Vagina (tissue), 2 donors: ENCODE results near the gene ZNF17.

Experiments used
- POLR2AphosphoS5 ChIP-seq, 2 donors: sonication (generic); formaldehyde crosslinking; IDR thresholded peaks; one replicate each; pipeline ENCODE4 v1.9.0; 2017; ENCODE audit warnings: antibody characterized with exemption in 2 of 2, mild to moderate bottlenecking in 2 of 2, low read depth in 1 of 2; ENCODE audit not compliant: insufficient read depth in 1 of 2
- TF ChIP-seq, protein P1 (sequence below), 3 experiments: fragments of 450-650 bp in 2 of 3; fragments of 200-600 bp in 1 of 3; sonication (generic) in 1 of 3; IDR thresholded peaks; one replicate each; pipeline ENCODE4 v1.5.1; 2017 to 2019; ENCODE audit warnings: antibody characterized with exemption in 3 of 3, mild to moderate bottlenecking in 2 of 3, moderate library complexity in 2 of 3

DNA sequence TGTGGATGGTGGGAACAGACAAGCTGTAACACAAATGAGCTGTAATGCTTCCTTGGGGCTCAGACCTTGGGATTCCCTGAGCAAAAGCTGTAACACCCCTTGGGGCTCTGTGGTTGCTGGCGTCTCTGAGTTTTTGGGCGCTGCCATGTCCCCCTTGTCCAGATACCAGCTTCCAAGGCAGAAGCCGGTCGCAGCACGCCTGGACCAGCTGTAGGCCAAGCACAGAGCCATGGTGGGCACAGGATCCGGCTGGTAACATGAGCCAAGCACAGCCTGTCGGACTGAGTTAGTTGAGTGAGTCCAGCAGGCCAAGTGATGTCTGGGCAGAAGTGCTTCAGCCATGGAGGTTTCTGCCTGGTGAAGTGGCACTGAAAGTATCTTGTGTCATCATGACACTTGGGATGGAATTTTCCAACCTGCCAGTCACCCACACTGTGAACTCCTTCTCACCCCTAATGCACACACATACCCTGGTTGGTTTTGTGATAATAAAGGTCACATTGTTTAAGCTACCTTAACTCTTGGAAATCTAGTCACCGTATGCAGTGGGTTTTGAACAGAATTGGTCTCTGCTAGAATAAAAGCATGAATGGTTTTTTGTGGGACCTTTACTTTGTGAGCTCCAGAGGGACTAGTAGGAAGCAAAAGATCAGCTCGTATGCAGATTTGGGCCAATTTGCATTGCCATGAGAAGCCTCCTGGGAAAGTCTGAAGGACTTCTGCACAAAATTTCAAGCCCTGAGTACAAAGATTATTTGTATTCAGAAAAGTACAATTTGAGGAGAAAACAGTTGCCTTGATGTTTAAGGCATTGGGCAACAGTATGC lies 7.0 kb upstream of the ZNF17 start:
- TF ChIP-seq, protein P1, sequence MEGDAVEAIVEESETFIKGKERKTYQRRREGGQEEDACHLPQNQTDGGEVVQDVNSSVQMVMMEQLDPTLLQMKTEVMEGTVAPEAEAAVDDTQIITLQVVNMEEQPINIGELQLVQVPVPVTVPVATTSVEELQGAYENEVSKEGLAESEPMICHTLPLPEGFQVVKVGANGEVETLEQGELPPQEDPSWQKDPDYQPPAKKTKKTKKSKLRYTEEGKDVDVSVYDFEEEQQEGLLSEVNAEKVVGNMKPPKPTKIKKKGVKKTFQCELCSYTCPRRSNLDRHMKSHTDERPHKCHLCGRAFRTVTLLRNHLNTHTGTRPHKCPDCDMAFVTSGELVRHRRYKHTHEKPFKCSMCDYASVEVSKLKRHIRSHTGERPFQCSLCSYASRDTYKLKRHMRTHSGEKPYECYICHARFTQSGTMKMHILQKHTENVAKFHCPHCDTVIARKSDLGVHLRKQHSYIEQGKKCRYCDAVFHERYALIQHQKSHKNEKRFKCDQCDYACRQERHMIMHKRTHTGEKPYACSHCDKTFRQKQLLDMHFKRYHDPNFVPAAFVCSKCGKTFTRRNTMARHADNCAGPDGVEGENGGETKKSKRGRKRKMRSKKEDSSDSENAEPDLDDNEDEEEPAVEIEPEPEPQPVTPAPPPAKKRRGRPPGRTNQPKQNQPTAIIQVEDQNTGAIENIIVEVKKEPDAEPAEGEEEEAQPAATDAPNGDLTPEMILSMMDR (IDR thresholded peaks at IDR 0.05), result no peak
- no peak for TF ChIP-seq POLR2AphosphoS5 (IDR thresholded peaks at IDR 0.05; ENCODE audit: insufficient read depth in 1 of 2, low read depth in 1 of 2)
